Lung microvascular endothelial cell (primary cell): ENCODE measurements around the gene SETD2. TPM values are rescaled to one million over a fixed set of nuclear protein-coding genes. Genes with fewer than 3 reads are reported as not detected.

Experiments
- DNase-seq, 2 donors: peaks; one replicate each; pipeline versions ENCODE4 v3.0.0 to v3.0.0-alpha.2; 2010; ENCODE audit warnings: low read depth in 2 of 2
- total RNA-seq: library from RNA; depleted of rRNA; stranded (reverse); fragments of >200 nt; gene quantifications from 2 replicates; pipeline ENCODE4 v1.2.1, GENCODE V29; 2014

SETD2 gene
- total RNA-seq, 1 donor from 2014 or later, result 24.4 TPM

GRCh38 chr3:46985588-46985987, 178.3 kb downstream of the SETD2 start:
- no peak for DNase-seq

- DNase-seq, result no peak
These were observed 179.1 kb downstream of the SETD2 start for GRCh38 chr3:46984591-46985459.

GRCh38 chr3:46982546-46982945, 181.4 kb downstream of the SETD2 start:
- DNase-seq, result no peak

GRCh38 chr3:46981932-46982471, 181.9 kb downstream of the SETD2 start:
- peak; percentile 40 to 53 for DNase-seq

- peak; percentile 25 to 30 for DNase-seq
These were observed 183.9 kb downstream of the SETD2 start for GRCh38 chr3:46979958-46980497.

- peak; percentile 90 to 95 for DNase-seq
These were observed 184.6 kb downstream of the SETD2 start, which contains the start of gene NBEAL2 for GRCh38 chr3:46978985-46979944. Gene NBEAL2 (plus strand): TSS chr3:46979666. CDS start chr3:46979862, 196 bp downstream.

GRCh38 chr3:46978381-46978780, 185.5 kb downstream of the SETD2 start:
- no peak for DNase-seq

GRCh38 chr3:46977811-46978195, 186.1 kb downstream of the SETD2 start:
- no peak for DNase-seq

- DNase-seq, result peak; percentile 99
These were observed 187.4 kb downstream of the SETD2 start, which contains the start of gene CCDC12 for GRCh38 chr3:46976326-46977190. Gene CCDC12 (minus strand): TSS chr3:46976745. CDS start chr3:46976732, 13 bp downstream.

GRCh38 chr3:46974421-46975171, 189.3 kb downstream of the SETD2 start:
- no peak for DNase-seq

- DNase-seq, result no peak
These were observed 191.5 kb downstream of the SETD2 start for GRCh38 chr3:46972396-46972795.

- DNase-seq, result no peak
These were observed 192.2 kb downstream of the SETD2 start for GRCh38 chr3:46971742-46972141.

- DNase-seq, result no peak
These were observed 192.8 kb downstream of the SETD2 start for GRCh38 chr3:46971151-46971550.

GRCh38 chr3:46970391-46971091, 193.4 kb downstream of the SETD2 start:
- DNase-seq, result peak; percentile 28 to 62

- DNase-seq, result no peak
These were observed 195.0 kb downstream of the SETD2 start for GRCh38 chr3:46968783-46969428.

GRCh38 chr3:46966811-46967210, 197.1 kb downstream of the SETD2 start:
- DNase-seq, result no peak
